Motor neuron (in vitro differentiated cells): ENCODE results near the gene PDE4B. TPM values are rescaled to one million over a fixed set of nuclear protein-coding genes. Genes with fewer than 3 reads are reported as not detected.
"Not testable (repeated sequence)": the region's sequence is repeated elsewhere in the genome, so short reads cannot be mapped to it uniquely, and the experiment has no call there.

Source experiments
- ATAC-seq, 8 experiments: fragments of 200-7000 bp; cut with Tn5 transposase; replicated peaks in 6 of 8; 2 replicates each; pipeline ENCODE4 v1.8.0; 2021; ENCODE audit warnings: mild to moderate bottlenecking in 8 of 8, moderate library complexity in 8 of 8
- H3K27ac ChIP-seq, 2 donors: fragments of 250-450 bp; sonication (Bioruptor Pico); 2 replicates each; pipeline ENCODE4 v1.9.0; 2021; ENCODE audit warnings: antibody characterized with exemption in 2 of 2, mild to moderate bottlenecking in 2 of 2, moderate library complexity in 1 of 2
- H3K4me1 ChIP-seq, 2 donors: fragments of 250-450 bp; sonication (Bioruptor Pico); replicated peaks in 1 of 2; 2 replicates each; pipeline ENCODE4 v1.6.1; 2021; ENCODE audit warnings: antibody characterized with exemption in 2 of 2, mild to moderate bottlenecking in 2 of 2, moderate library complexity in 1 of 2
- H3K4me3 ChIP-seq, 5 donors: fragments of 250-450 bp; sonication (Bioruptor Pico); 2 replicates each; pipeline ENCODE4 v1.9.0; 2021; ENCODE audit warnings: antibody characterized with exemption in 5 of 5, mild to moderate bottlenecking in 5 of 5, moderate library complexity in 4 of 5
- WGBS, 10 experiments: fragments of 450-650 bp; shearing (Covaris generic); methylation state at CpG; one replicate each; pipeline ENCODE4 v1.0.0; 2022; 5-methylcytosine and 5-hydroxymethylcytosine counted together
- in situ Hi-C, 9 experiments: fragments of 400-800 bp; cut with MboI; loops; one replicate each; pipeline ENCODE4 v1.15.0; 2021; ENCODE audit warnings: low sequenced_read_pairs in 9 of 9, low pct_unique_long_range_greater_than_20kb in 2 of 9; ENCODE audit not compliant: unreplicated experiment in 9 of 9
- total RNA-seq, 8 experiments: library from RNA; unstranded; fragments of 300-600 nt; gene quantifications; 2 replicates each; pipeline versions ENCODE4 v1.2.3 to v1.2.4, GENCODE V29; 2022

PDE4B gene
- total RNA-seq, 8 experiments from 2014 or later: 13.9 to 63.1 (median 43.3) TPM

DNA sequence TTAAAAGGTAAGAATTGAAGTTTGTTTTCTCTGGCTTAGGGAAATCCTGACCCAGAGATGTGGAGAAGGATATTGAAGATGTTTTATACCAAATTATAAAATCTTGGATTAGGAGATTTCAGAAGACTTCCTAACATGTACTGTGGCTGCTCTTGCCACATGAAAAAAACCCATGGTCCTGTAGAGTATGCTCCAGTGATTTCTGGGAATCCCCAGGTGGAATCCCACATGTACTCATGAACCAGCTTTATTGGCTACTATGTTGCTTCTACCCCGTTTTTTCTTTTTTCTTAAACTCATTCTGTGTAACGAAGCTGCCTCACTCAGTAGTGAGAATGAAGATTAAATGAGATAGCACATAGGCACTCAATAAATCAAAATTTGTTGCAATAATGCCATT, 608.5 kb downstream of the PDE4B start:
- no peak overlapping the region for H3K27ac ChIP-seq
- H3K4me1 ChIP-seq: peaks cover 9% of the 10 kb centered on the region in 2 donors
- no peak overlapping the region for H3K4me3 ChIP-seq
- no peak for ATAC-seq
- in situ Hi-C loops: no loop called here
- 33 to 89% (median 60%) methylated on average over 1 to 2 of the region's 2 CpGs; no CpG with 5 or more reads in 1 of the 10 experiments for WGBS, 10 experiments

DNA sequence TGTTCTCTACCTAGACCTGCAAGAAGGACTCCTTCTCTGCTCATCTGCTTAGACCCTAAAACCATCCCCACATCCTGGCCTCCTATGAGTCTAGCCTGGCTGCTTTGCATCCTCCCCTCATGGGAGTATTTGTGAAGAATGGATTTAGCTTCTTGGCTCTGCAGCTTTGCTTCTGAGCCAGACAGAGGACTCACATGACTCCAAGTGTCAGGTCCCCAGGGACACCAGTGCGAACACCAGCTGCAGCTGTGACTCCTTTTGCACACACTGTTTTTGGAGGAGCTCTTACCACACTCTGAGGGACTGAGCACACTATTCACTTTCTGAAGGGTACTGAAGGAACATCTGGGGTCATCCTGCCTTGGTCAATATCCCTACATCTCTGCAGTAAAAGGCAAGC, 609.5 kb downstream of the PDE4B start:
- H3K4me3 ChIP-seq: no peak overlapping the region
- WGBS, 10 experiments: 0 to 80% (median 58%) methylated on average over 1 of the region's 1 CpG; no CpG with 5 or more reads in 4 of the 10 experiments
- in situ Hi-C loops: no loop called here
- peaks cover 9% of the 10 kb centered on the region in 2 donors for H3K4me1 ChIP-seq
- no peak overlapping the region for H3K27ac ChIP-seq
- peak in 7 of 8 experiments; percentile 38 to 97 (median 51) for ATAC-seq

DNA sequence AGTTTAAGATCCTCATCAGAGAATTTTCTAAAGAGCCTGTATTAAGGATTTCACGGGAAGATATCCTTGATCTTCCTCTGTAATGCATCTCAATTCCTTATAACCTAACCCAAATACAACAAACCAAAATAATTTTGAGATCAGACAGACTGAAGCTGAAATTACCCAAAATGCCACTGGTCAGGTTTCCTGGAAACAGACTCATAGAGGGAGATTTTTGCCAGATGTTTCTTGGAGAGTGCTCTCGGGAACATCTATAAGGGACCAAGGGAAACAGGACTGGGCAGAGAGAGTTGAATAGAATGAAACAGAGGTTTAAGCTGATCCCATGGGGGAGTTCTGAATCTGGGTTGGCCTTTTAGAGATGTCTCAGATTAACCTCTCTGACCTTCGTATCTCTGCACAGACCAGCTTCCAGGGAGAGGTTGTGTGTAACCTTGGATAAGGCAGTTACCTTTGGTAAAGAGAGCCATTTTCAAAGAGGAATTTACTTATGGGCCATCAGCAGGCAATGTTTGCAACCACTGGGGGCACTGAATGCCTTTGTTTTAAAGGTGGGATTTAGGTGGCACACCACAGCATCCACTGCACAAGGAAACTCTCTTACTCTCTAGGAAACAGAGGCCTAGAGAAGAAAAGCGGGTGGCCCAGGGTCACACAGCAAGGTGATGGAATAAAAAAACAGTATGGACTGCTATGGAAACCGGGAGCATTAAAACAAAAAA, 610.5 kb downstream of the PDE4B start:
- Histone ChIP-seq H3K27ac (no peak overlapping the region), H3K4me1 (peaks cover 9% of the 10 kb centered on the region in 2 donors), H3K4me3 (no peak overlapping the region)
- ATAC-seq: peak in 1 of 8 experiments; percentile 28
- 55 to 100% (median 86%) methylated on average over 1 to 5 of the region's 5 CpGs for WGBS, 10 experiments
- in situ Hi-C loops: no loop called here

DNA sequence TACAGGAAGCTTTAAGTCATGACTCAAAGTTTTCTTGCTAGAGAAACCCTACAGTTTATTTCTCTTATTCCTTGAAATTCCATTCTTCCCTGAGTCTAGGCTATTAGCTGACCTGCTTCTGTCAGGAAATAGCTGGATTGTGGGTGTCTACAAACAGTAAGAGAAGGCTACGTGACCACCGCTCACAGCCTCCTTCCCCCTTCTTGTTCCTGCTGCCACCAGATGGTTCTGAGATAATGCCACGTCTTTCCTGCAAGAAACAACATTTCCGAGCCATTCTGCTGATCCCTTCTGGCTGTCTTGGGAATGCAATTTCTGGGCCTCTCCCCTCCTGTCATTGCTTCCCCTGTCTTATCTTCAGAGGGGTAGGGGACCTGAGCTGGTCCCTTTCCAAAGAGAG, 612.4 kb downstream of the PDE4B start:
- no peak overlapping the region for H3K27ac ChIP-seq
- no peak overlapping the region for H3K4me3 ChIP-seq
- H3K4me1 ChIP-seq: peaks cover 9% of the 10 kb centered on the region in 2 donors
- no peak for ATAC-seq
- in situ Hi-C loops: no loop called here
- WGBS, 10 experiments: 80 to 98% (median 88%) methylated on average over 2 to 4 of the region's 4 CpGs; no CpG with 5 or more reads in 4 of the 10 experiments

DNA sequence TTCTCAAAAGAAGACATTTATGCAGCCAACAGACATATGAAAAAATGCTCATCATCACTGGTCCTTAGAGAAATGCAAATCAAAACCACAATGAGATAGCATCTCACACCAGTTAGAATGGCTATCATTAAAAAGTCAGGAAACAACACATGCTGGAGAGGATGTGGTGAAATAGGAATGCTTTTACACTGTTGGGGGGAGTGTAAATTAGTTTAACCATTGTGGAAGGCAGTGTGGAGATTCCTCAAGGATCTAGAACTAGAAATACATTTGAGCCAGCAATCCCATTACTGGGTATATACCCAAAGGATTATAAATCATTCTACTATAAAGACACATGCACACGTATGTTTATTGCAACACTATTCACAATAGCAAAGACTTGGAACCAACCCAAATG, 618.8 kb downstream of the PDE4B start:
- in situ Hi-C loops, H3K4me1 ChIP-seq, ATAC-seq: not testable (repeated sequence)

DNA sequence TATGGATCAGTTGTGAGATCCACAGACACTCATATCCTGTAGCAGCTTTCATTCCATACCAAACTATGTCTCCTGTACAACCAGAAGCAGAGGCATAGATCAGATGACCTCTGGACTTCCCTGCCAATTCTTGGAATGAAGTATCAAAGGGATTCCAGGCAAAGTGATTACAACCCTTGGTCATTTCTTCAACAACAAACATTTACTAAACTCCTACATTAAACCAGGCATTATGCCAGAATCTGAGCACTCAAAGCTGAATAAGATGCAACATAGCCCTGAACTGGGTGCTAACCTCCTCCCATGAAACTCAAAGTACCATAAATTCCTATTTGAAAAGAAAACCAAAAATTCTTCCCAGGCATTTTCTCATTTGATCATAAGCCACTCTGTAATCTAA, 620.0 kb downstream of the PDE4B start:
- in situ Hi-C loops: no loop called here
- no peak overlapping the region for H3K27ac ChIP-seq
- ATAC-seq: peak in 1 of 8 experiments; percentile 21
- no peak overlapping the region for H3K4me3 ChIP-seq
- no peaks in the 10 kb centered on the region for H3K4me1 ChIP-seq

More for the DNA sequence above, 618.8 kb downstream of the PDE4B start:
- 17 to 100% methylated on average over 1 of the region's 1 CpG; no CpG with 5 or more reads in 8 of the 10 experiments for WGBS, 10 experiments
- H3K4me3 ChIP-seq, H3K27ac ChIP-seq: not testable (repeated sequence)

DNA sequence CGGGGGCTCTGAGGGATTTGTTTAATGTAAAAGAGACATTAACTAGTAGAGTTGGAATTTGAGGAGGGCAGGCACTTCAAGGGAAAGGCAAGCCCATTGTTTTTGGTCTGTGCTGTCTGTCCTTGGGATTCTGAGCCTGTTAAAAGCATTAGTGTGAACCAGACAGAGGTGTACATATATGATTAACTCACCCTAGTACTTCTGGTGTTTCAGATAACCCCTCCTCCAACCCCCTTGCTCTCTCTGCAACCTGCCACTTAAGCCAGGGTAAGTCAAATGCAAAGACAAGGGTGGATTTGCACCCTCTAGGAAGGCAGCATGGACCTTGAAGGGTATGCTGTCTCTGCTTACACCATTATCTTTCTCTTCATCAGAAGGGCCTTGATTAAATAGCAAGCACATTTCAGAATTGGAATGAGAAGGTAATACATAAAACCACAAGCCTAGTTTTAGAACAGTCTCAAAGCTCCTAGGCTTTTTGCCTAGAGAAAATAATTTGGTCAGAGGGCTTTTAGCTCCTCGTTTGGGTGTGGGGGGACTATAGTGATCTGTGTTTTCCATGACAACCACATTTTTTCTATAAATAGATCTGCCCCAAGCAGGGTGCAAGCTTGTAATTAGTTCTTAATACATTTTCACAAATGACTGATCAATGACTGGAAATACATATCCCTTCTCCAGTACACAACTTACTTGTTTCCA, 620.6 kb downstream of the PDE4B start:
- 0 to 88% (median 57%) methylated on average over 1 to 2 of the region's 2 CpGs; no CpG with 5 or more reads in 1 of the 10 experiments for WGBS, 10 experiments
- H3K4me3 ChIP-seq: no peak overlapping the region
- H3K4me1 ChIP-seq: no peaks in the 10 kb centered on the region
- H3K27ac ChIP-seq: no peak overlapping the region
- in situ Hi-C loops: no loop called here
- peak in 1 of 8 experiments; percentile 25 for ATAC-seq

DNA sequence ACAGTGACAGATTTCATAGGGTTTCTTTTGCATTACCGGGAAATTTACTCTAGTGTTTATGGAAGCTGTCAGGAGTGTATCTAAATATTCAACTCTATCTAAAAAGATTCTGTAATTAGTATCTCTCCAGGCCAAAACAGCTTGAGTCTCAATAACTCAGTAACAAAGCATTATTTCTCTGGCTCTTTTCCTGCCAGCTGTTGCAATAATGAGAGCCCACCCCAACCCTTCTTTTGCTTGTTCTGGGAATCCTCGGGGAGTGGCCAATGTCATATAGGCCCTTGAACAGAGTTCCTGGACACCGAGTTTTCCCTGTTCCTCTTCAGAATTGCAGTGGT, 621.1 kb downstream of the PDE4B start:
- peak in 3 of 8 experiments; percentile 52 to 75 (median 59) for ATAC-seq
- WGBS, 10 experiments: 43 to 89% (median 74%) methylated on average over 2 to 3 of the region's 3 CpGs; no CpG with 5 or more reads in 1 of the 10 experiments
- Histone ChIP-seq H3K27ac (no peak overlapping the region), H3K4me3 (no peak overlapping the region), H3K4me1 (no peaks in the 10 kb centered on the region)
- in situ Hi-C loops: no loop called here

DNA sequence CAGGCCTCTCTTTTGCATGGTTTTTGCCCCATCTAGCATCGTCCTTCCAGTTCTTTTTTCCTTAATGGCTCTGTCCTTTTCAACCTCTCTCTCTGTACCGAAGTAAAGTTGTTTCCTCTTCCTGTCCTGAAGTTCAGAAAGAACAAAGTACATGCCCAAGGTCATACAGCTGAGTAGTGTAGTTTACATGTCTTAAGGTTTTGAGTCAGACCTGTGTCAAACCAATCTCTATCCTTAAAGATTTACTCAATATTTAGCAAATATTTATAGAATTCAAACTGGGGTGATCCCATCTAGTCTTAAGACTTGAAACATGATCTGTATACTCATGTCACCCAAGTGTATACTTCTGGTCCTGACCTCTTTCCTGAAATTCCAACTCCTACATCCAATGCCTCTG, 622.6 kb downstream of the PDE4B start:
- in situ Hi-C loops: no loop called here
- Histone ChIP-seq H3K27ac (no peak overlapping the region), H3K4me1 (no peaks in the 10 kb centered on the region), H3K4me3 (no peak overlapping the region)
- no peak for ATAC-seq
- WGBS, 10 experiments: 59 to 86% (median 62%) methylated on average over 1 to 2 of the region's 2 CpGs; no CpG with 5 or more reads in 2 of the 10 experiments

DNA sequence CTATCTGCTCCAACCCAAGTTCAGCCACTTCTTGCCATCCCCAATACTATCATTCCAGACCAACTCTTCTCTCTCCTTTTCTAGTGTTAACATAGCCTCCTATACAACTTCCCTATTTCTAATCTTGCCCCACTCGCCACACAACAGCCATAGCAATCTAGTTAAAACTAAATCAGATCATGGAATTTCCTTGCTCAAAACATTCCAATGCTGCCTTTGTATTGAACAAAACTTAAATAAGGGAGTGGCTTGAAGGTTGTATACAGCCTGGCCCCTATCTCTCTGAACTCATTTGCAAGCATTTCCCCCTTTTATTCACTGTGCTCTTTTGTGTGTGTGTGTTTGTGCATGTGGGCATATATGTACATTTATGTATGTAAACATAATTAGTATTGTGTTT, 623.2 kb downstream of the PDE4B start:
- H3K27ac ChIP-seq: no peak overlapping the region
- no peaks in the 10 kb centered on the region for H3K4me1 ChIP-seq
- peak in 2 of 8 experiments; percentile 33 to 85 for ATAC-seq
- H3K4me3 ChIP-seq: no peak overlapping the region
- WGBS, 10 experiments: 40 to 100% (median 93%) methylated on average over 1 of the region's 1 CpG; no CpG with 5 or more reads in 2 of the 10 experiments
- in situ Hi-C loops: no loop called here

DNA sequence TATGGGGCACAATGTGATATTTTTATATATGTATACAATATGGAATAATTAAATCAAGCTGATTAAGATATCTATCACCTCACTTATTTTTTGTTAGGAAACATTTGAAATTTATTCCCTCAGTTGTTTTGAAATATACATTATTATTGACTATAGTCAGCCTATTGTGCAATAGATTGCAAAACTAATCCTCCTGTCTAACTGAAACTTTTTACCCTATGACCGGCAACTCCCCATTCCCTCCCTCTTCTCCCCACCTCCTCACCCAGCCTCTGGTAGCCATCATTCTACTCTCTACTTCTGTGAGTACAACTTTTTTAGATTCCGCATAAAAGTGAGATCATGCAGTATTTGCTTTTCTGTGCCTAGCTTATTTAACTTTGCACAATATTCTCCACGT, 623.6 kb downstream of the PDE4B start:
- Histone ChIP-seq H3K4me1 (no peaks in the 10 kb centered on the region), H3K4me3 (no peak overlapping the region), H3K27ac (no peak overlapping the region)
- 74 to 100% (median 87%) methylated on average over 1 to 3 of the region's 3 CpGs for WGBS, 10 experiments
- in situ Hi-C loops: no loop called here
- ATAC-seq: peak in 2 of 8 experiments; percentile 27 to 41

DNA sequence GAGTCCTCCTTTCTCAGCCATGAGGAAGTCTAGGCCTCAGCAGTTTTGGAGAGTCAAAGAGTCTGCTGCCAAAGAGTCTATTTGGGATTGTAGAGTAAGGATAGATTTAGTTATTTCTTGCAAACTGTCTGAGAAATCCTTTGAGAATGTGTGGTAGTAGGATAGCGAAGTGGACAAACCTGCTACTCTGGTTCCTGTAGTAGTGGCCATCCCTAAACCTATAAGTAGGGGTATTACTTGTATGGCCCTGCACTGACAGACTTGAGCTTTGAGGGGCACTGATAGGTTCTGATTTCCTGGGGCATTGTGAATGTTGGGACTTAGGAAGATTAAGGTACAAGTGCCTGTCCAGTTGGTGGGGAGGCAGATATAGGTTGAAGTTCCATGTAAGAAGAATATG, 625.3 kb downstream of the PDE4B start:
- in situ Hi-C loops: no loop called here
- Histone ChIP-seq H3K4me3 (no peak overlapping the region), H3K27ac (no peak overlapping the region), H3K4me1 (no peaks in the 10 kb centered on the region)
- ATAC-seq: no peak
- WGBS, 10 experiments: 43 to 63% (median 61%) methylated on average over 1 of the region's 1 CpG; no CpG with 5 or more reads in 6 of the 10 experiments

DNA sequence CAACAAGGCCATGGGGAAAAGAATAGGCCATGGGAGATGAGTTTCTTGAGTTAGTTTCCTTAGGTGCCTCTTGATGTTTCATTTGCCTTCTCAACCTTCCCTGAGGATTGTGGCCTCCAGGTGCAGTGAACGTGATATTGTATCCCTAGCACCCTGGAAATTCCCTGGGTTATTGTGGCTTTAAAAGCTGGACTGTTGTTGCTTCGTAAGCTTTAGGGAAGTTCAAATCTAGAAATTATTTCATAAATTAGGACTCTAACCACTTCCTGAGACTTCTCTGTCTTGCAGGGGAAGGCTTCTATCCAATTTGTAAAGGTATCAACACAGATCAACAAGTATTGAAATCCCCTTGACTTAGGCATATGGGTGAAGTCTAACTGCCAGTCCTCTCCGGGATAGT, 627.5 kb downstream of the PDE4B start:
- H3K4me1 ChIP-seq, in situ Hi-C loops, H3K27ac ChIP-seq, ATAC-seq, H3K4me3 ChIP-seq: not testable (repeated sequence)
- WGBS, 10 experiments: 86 to 100% (median 95%) methylated on average over 1 to 3 of the region's 3 CpGs; no CpG with 5 or more reads in 2 of the 10 experiments
